COR-L47 (cell line): ENCODE results near the gene FAM111A.

ENCODE experiments used
- DNase-seq: peaks from one replicate; lab custom pipeline; 2025; lab: John Stamatoyannopoulos, UW

The FAM111A gene

DNA sequence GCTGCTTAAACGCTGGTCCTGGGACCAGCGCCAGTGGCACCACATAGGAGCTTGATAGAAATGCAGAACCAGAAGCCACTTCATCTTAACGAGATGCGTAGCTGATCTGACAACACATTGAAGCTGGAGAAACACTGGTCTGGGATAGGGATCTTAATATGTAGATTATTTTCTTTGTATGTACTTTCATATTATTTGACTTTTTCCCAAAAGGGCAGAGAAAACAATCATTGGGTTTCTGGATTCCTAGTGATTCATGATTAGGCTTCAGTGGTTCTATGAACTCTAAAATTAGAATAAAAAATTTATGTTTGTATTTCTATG, 57.7 kb downstream of the FAM111A start:
- no peak for DNase-seq

- DNase-seq = no peak
These were observed 58.7 kb downstream of the FAM111A start for GRCh38 chr11:59201353-59201752.
